H1 (cell line): ENCODE measurements around the gene GDF9. TPM values are rescaled to one million over a fixed set of nuclear protein-coding genes. Genes with fewer than 3 reads are reported as not detected.

ENCODE experiments used
- CTCF ChIA-PET: fragments of 300-600 bp; sonication (Branson Sonifier 250); formaldehyde crosslinking; loops from one replicate; lab custom pipeline; 2021; ENCODE audit not compliant: partially characterized antibody; lab: Charles Lee
- POLR2A ChIA-PET: fragments of 300-600 bp; sonication (Branson Sonifier 250); formaldehyde crosslinking; loops from one replicate; lab custom pipeline; 2021; ENCODE audit warnings: inconsistent platforms; ENCODE audit not compliant: partially characterized antibody; lab: Charles Lee
- DNase-seq, 2 experiments: peaks; one replicate each; pipeline versions ENCODE4 v3.0.0 to v3.0.0-alpha.2; 2010 to 2022; ENCODE audit warnings: low spot score in 2 of 2, low read depth in 1 of 2, mixed read lengths in 1 of 2
- FAIRE-seq: peaks from 2 replicates; lab custom pipeline; 2011; peaks lifted over from hg19 to GRCh38; lab: Jason Lieb, UNC
- H2AFZ ChIP-seq: 2 replicates; pipeline ENCODE4 v1.8.1; 2012; ENCODE audit warnings: low read length, inconsistent platforms
- H2AK5ac ChIP-seq: 2 replicates; pipeline ENCODE4 v1.6.1; 2013; ENCODE audit warnings: low read depth, low read length
- H2BK120ac ChIP-seq: replicated peaks from 2 replicates; pipeline ENCODE3; 2013; ENCODE audit warnings: low read depth, low read length, inconsistent platforms
- H2BK12ac ChIP-seq: 2 replicates; pipeline ENCODE4 v1.6.1; 2013; ENCODE audit warnings: low read depth, low read length
- H2BK15ac ChIP-seq: 2 replicates; pipeline ENCODE4 v1.6.1; 2013; ENCODE audit warnings: low read length
- H2BK20ac ChIP-seq: 2 replicates; pipeline ENCODE4 v1.6.1; 2013; ENCODE audit warnings: low read length
- H2BK5ac ChIP-seq: 2 replicates; pipeline ENCODE4 v1.6.1; 2013; ENCODE audit warnings: low read depth, low read length
- H3K14ac ChIP-seq: 2 replicates; pipeline ENCODE4 v1.6.1; 2013; ENCODE audit warnings: inconsistent platforms; ENCODE audit not compliant: insufficient read length
- H3K18ac ChIP-seq: 2 replicates; pipeline ENCODE4 v1.6.1; 2013; ENCODE audit warnings: low read length; ENCODE audit errors: extremely low read depth
- H3K23ac ChIP-seq: 2 replicates; pipeline ENCODE4 v1.6.1; 2013; ENCODE audit warnings: inconsistent platforms; ENCODE audit not compliant: insufficient read length
- H3K23me2 ChIP-seq: 2 replicates; pipeline ENCODE4 v1.6.1; 2013; ENCODE audit warnings: low read depth, low read length
- H3K27ac ChIP-seq: 2 replicates; pipeline ENCODE4 v1.6.1; 2011; ENCODE audit warnings: low read depth, low read length, inconsistent platforms
- H3K27me3 ChIP-seq, 4 experiments: replicated peaks in 1 of 4; 1 replicate in 1 of 4; 2 replicates in 3 of 4; pipeline versions ENCODE4 v1.6.1 to v1.8.1; 2011 to 2013; ENCODE audit warnings: low read length in 3 of 4, mild to moderate bottlenecking in 3 of 4, inconsistent platforms in 2 of 4, mixed read lengths in 2 of 4, moderate library complexity in 1 of 4; ENCODE audit not compliant: control insufficient read depth in 3 of 4, insufficient read depth in 3 of 4; ENCODE audit errors: extremely low read depth in 1 of 4
- H3K36me3 ChIP-seq, 4 experiments: 2 replicates each; pipeline versions ENCODE4 v1.6.1 to v1.8.1; 2011 to 2013; ENCODE audit warnings: mild to moderate bottlenecking in 4 of 4, low read length in 3 of 4, moderate library complexity in 2 of 4, control low read depth in 1 of 4, inconsistent platforms in 1 of 4; ENCODE audit not compliant: insufficient read depth in 4 of 4, control insufficient read depth in 2 of 4
- H3K4ac ChIP-seq: replicated peaks from 2 replicates; pipeline ENCODE3; 2013; ENCODE audit warnings: low read length, low read depth, mixed read lengths, inconsistent platforms; ENCODE audit not compliant: insufficient read length
- H3K4me1 ChIP-seq, 4 experiments: replicated peaks in 1 of 4; 1 replicate in 1 of 4; 2 replicates in 3 of 4; pipeline versions ENCODE4 v1.6.1 to v1.8.1; 2011 to 2013; ENCODE audit warnings: low read length in 3 of 4, inconsistent platforms in 2 of 4, mixed read lengths in 1 of 4; ENCODE audit not compliant: insufficient read depth in 4 of 4, control insufficient read depth in 3 of 4
- H3K4me2 ChIP-seq, 2 experiments: 2 replicates each; pipeline versions ENCODE4 v1.6.1 to v1.8.1; 2011 to 2013; ENCODE audit warnings: low read depth in 2 of 2, low read length in 2 of 2, control low read depth in 1 of 2, inconsistent platforms in 1 of 2, mild to moderate bottlenecking in 1 of 2; ENCODE audit not compliant: insufficient read depth in 1 of 2
- H3K4me3 ChIP-seq, 4 experiments: fragments of 200-600, 300-600 bp in 1 of 4; sonication (generic), shearing (Covaris generic), sonication (Bioruptor Twin) in 1 of 4; 2 replicates each; pipeline versions ENCODE4 v1.5.1 to v1.8.1; 2011 to 2016; ENCODE audit warnings: low read length in 4 of 4, low read depth in 3 of 4, control low read depth in 2 of 4, inconsistent platforms in 2 of 4, mild to moderate bottlenecking in 2 of 4, mixed read lengths in 1 of 4, moderate library complexity in 1 of 4; ENCODE audit not compliant: insufficient read depth in 2 of 4; ENCODE audit errors: extremely low read depth in 1 of 4
- H3K56ac ChIP-seq: replicated peaks from 2 replicates; pipeline ENCODE3; 2013; ENCODE audit warnings: low read depth, mild to moderate bottlenecking, mixed read lengths, low read length, inconsistent platforms; ENCODE audit not compliant: insufficient read length
- H3K79me1 ChIP-seq: 2 replicates; pipeline ENCODE4 v1.6.1; 2013; ENCODE audit warnings: low read depth, low read length, control low read depth
- H3K79me2 ChIP-seq, 2 experiments: 2 replicates each; pipeline versions ENCODE4 v1.6.1 to v1.8.1; 2012 to 2013; ENCODE audit warnings: low read length in 2 of 2, mild to moderate bottlenecking in 2 of 2, inconsistent platforms in 1 of 2; ENCODE audit not compliant: insufficient read depth in 2 of 2, control insufficient read depth in 1 of 2
- H3K9ac ChIP-seq, 4 experiments: replicated peaks in 1 of 4; 1 replicate in 1 of 4; 2 replicates in 3 of 4; pipeline versions ENCODE4 v1.6.1 to v1.8.1; 2011 to 2013; ENCODE audit warnings: low read depth in 3 of 4, low read length in 3 of 4, control low read depth in 2 of 4, mild to moderate bottlenecking in 2 of 4, moderate library complexity in 2 of 4, inconsistent platforms in 1 of 4; ENCODE audit errors: extremely low read depth in 1 of 4
- H3K9me3 ChIP-seq, 2 experiments: 2 replicates each; pipeline versions ENCODE4 v1.6.1 to v1.8.1; 2012 to 2013; ENCODE audit warnings: mild to moderate bottlenecking in 2 of 2, moderate library complexity in 2 of 2, control low read depth in 1 of 2, inconsistent platforms in 1 of 2, low read depth in 1 of 2, low read length in 1 of 2, mixed read lengths in 1 of 2; ENCODE audit not compliant: insufficient read depth in 2 of 2
- H4K20me1 ChIP-seq, 2 experiments: replicated peaks in 1 of 2; 2 replicates each; pipeline versions ENCODE3 to v1.8.1; 2011 to 2013; ENCODE audit warnings: inconsistent platforms in 2 of 2, low read length in 2 of 2, mild to moderate bottlenecking in 1 of 2; ENCODE audit not compliant: insufficient read depth in 2 of 2, control insufficient read depth in 1 of 2
- H4K5ac ChIP-seq: 2 replicates; pipeline ENCODE4 v1.6.1; 2013; ENCODE audit warnings: low read length, low read depth, mixed read lengths, inconsistent platforms; ENCODE audit not compliant: insufficient read length
- H4K8ac ChIP-seq: 2 replicates; pipeline ENCODE4 v1.8.0; 2013; ENCODE audit warnings: mild to moderate bottlenecking, moderate library complexity, low read length, inconsistent platforms; ENCODE audit not compliant: insufficient read depth; ENCODE audit errors: extremely low read depth
- H4K91ac ChIP-seq: replicated peaks from 2 replicates; pipeline ENCODE3; 2013; ENCODE audit warnings: low read length, mixed read lengths, inconsistent platforms; ENCODE audit not compliant: insufficient read length
- EGR1 ChIP-seq: IDR thresholded peaks from 2 replicates; pipeline ENCODE4 v1.6.1; 2011; ENCODE audit warnings: low read depth, low read length, borderline replicate concordance
- GTF2F1 ChIP-seq: IDR thresholded peaks from 2 replicates; pipeline ENCODE4 v1.6.1; 2012; ENCODE audit warnings: low read depth, low read length, improper control_type of control experiment, borderline replicate concordance
- MAFK ChIP-seq: IDR thresholded peaks from 2 replicates; pipeline ENCODE4 v1.6.1; 2012; ENCODE audit warnings: low read depth, mild to moderate bottlenecking, improper control_type of control experiment, low read length
- RBBP5 ChIP-seq: IDR thresholded peaks from 2 replicates; pipeline ENCODE4 v1.7.1; 2012; ENCODE audit warnings: low read depth, mild to moderate bottlenecking, inconsistent platforms, low read length, moderate library complexity, borderline replicate concordance
- WGBS, 2 experiments: shearing (Covaris generic) in 1 of 2; methylation state at CpG; one replicate each; pipeline versions ENCODE4 v1.1.6 to v1.1.7; 2013 to 2015; ENCODE audit warnings: low lambda C conversion rate in 2 of 2, mixed read lengths in 2 of 2, inconsistent platforms in 1 of 2, low coverage in 1 of 2, missing lambda C conversion rate in 1 of 2; ENCODE audit not compliant: insufficient replicate concordance in 2 of 2, insufficient coverage in 1 of 2, insufficient read length in 1 of 2; ENCODE audit errors: extremely low coverage in 1 of 2, missing lambda C conversion rate in 1 of 2; 5-methylcytosine and 5-hydroxymethylcytosine counted together
- polyA plus RNA-seq, 7 experiments: library from polyadenylated mRNA; depleted of rRNA in 3 of 7; stranded (reverse) in 5 of 7; unstranded in 2 of 7; fragments of >200 nt in 5 of 7; fragments of 200-250 nt in 2 of 7; gene quantifications; 1 replicate in 5 of 7; 2 replicates in 1 of 7; 4 replicates in 1 of 7; pipeline versions ENCODE4 v1.2.1 to v1.2.3, GENCODE V29; 2011 to 2013; ENCODE audit warnings: missing spikeins in 2 of 7, mixed read lengths in 2 of 7
- total RNA-seq: library from RNA; stranded (reverse); fragmentation: NEBNext Ultra II Directional; extraction: Animal tissue kit (Norgen Biotek cat#: 25700); gene quantifications from 2 replicates; pipeline ENCODE4 v1.2.1, GENCODE V29; 2021

The GDF9 gene
- total and polyA plus RNA-seq, 2 of the 8 experiments (the other 6 are each of a cell fraction or from before 2014, with no cell fraction given) = 0.14 TPM; not detected in 1

DNA sequence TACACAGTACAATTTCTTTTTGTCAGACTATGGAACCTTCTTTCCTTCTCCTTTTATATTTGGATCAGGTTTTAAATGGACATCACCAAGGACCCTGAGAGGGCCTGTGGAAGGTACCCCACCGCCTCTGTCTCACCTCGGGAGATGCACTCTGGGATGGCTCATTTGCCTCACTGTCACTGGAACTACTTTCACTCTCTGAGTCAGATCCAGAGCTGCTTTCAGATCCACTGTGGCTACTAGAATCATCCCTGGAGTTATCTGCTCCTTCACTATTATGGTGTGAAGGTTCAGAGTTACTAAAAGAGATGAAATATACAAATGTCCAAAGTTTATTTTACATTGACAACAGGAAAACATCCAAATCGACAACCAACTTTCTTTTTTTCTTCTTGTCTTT lies 31.8 kb upstream of the GDF9 start:
- no peak overlapping the region for H2BK5ac ChIP-seq
- 59% methylated on average over 3 of the region's 3 CpGs; no CpG with 5 or more reads in 1 of the 2 experiments for WGBS, 2 experiments
- H3K79me2 ChIP-seq = no peaks in the 10 kb centered on the region
- no peak overlapping the region for H2BK20ac ChIP-seq
- no peak overlapping the region for H4K8ac ChIP-seq
- no peak overlapping the region for H3K56ac ChIP-seq
- no peak overlapping the region for H4K5ac ChIP-seq
- H3K79me1 ChIP-seq = no peaks in the 10 kb centered on the region
- CTCF ChIA-PET = interaction anchor here (1.6 kb wide), 1 partner anchor 8 kb away, joined by 4 read pairs; no protein-coding TSS in a partner anchor
- H3K4me1 ChIP-seq = no peaks in the 10 kb centered on the region
- no peak overlapping the region for H4K91ac ChIP-seq
- DNase-seq (no peak), FAIRE-seq (no peak)
- no peak overlapping the region for H3K18ac ChIP-seq
- no peaks in the 10 kb centered on the region for H3K9me3 ChIP-seq
- H3K36me3 ChIP-seq = peaks cover 28 to 59% (median 42%) of the 10 kb centered on the region in 4 experiments
- no peak overlapping the region for H3K4ac ChIP-seq
- POLR2A ChIA-PET = no interaction called here
- H3K27me3 ChIP-seq = no peaks in the 10 kb centered on the region
- H2BK120ac ChIP-seq = no peak overlapping the region
- no peak overlapping the region for H3K9ac ChIP-seq
- no peak overlapping the region for H3K14ac ChIP-seq
- peaks cover 0 to 2% of the 10 kb centered on the region in 2 experiments for H4K20me1 ChIP-seq
- no peak overlapping the region for H2AK5ac ChIP-seq
- no peak overlapping the region for H2BK15ac ChIP-seq
- no peak overlapping the region for H3K27ac ChIP-seq
- no peak overlapping the region for H2BK12ac ChIP-seq
- no peak overlapping the region for H3K23ac ChIP-seq
- no peak overlapping the region for H2AFZ ChIP-seq
- H3K4me2 ChIP-seq = no peak overlapping the region
- H3K23me2 ChIP-seq = no peaks in the 10 kb centered on the region
- no peak overlapping the region for H3K4me3 ChIP-seq
- no peak for TF ChIP-seq MAFK
- no peak for TF ChIP-seq GTF2F1
- TF ChIP-seq RBBP5 = no peak
- TF ChIP-seq EGR1 = no peak
